ENCODE measurements around the gene HEMK1. TPM values are rescaled to one million over a fixed set of nuclear protein-coding genes. Genes with fewer than 3 reads are reported as not detected.
A peak's percentile ranks its signal among the peaks of the same experiment; 100 is the strongest.

HEMK1 gene
- total RNA-seq, 2 experiments from 2014 or later: 97.4 to 102 TPM

DNA sequence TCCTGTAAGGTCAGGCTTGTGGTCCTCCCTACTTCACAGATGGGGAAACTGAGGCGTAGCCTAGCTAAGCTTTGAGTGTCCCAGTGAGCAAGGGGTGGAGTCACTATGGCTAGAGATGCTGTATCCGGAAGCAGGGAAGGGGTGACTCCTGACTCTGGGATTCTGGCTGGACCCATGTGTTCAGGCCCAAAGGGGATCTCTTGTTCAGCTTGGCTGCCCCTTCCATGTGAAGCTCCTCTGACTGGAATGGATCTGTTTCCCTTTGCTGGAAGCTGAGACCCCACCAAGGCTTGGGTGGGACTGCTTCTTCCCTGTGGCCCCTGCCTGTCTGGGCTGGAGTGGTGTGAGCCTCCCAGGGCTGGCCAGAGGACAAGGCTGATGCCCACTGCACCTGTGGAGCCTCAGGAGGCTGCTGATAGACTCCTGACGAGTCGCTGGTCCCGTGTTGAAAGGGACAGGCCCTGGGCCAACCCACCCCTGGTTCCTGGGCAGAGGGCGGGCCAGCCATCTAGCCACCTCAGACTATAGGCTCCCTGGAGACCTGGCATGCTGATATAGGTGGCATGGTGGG lies 48.7 kb downstream of the HEMK1 start:
- DNase-seq: peak; percentile 56
- Mint-ChIP-seq H3K4me1 (peaks cover 66% of the 10 kb centered on the region), H3K27ac (peak overlapping the region; percentile 89), H3K9me3 (no peaks in the 10 kb centered on the region), H3K36me3 (peaks cover 42% of the 10 kb centered on the region), H3K27me3 (no peaks in the 10 kb centered on the region), H3K4me3 (peak overlapping the region; percentile 95)
- POLR2A ChIA-PET: interaction anchor here (0.6 to 25.9 kb wide), 11 partner anchors 9 to 767 kb away, joined by 3 to 3572 read pairs (median 29); partner anchors contain the start of genes C3orf18, CISH, HEMK1 and MANF
- ATAC-seq (ENCODE audit: low read depth): peak; percentile 7

DNA sequence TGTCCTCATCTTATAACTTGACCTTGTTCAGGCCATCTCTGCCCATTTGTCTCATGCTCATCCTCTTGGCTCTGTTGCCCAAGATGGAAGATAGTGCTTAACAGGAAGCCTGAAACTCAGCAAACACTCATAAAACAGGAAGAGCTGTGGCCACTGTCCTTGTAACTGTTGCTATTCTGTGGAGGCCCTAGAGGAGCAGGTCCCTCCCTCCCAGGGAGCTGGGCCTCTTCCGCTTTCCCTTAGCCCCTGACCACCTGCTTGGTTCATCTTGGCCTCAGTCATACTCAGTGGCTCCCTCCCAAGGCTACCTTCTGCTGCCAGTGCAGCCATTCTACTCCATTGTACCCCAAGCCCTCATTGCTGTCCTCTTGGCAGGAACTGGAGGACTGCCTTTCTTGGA lies 51.1 kb downstream of the HEMK1 start:
- DNase-seq (no peak), ATAC-seq (ENCODE audit: low read depth) (no peak)
- Mint-ChIP-seq H3K27ac (peak overlapping the region; percentile 89), H3K9me3 (no peaks in the 10 kb centered on the region), H3K4me1 (peaks cover 70% of the 10 kb centered on the region), H3K27me3 (no peaks in the 10 kb centered on the region), H3K36me3 (peaks cover 44% of the 10 kb centered on the region), H3K4me3 (peak overlapping the region; percentile 95)
- POLR2A ChIA-PET: interaction anchor here (0.9 to 25.9 kb wide), 8 partner anchors 12 to 879 kb away, joined by 3 to 3572 read pairs (median 28); partner anchors contain the start of genes C3orf18, CISH, HEMK1 and MANF

DNA sequence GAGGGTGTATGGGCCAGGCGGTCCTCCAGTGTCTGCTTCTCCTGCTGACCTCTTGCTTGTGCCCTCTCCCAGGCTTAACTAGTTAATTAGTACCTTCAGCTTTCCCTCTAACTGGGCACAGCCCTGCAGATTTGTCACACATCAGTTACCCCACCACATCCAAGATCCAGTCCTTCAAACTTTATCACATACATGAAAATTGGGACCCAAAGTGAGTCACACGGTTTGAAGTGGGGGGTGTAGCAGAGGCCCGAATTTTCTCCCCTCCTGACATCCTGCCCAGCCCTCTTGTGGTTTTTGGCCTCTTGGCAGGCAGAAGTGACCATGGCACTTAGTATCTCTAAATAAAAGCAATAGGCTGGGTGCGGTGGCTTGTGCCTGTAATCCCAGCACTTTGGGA lies 51.5 kb downstream of the HEMK1 start:
- Mint-ChIP-seq H3K27ac (peak overlapping the region; percentile 89), H3K4me1 (peaks cover 69% of the 10 kb centered on the region), H3K27me3 (no peaks in the 10 kb centered on the region), H3K9me3 (no peaks in the 10 kb centered on the region), H3K4me3 (peak overlapping the region; percentile 95), H3K36me3 (peaks cover 46% of the 10 kb centered on the region)
- DNase-seq (no peak), ATAC-seq (ENCODE audit: low read depth) (no peak)
- POLR2A ChIA-PET: interaction anchor here (0.6 to 25.9 kb wide), 7 partner anchors 11 to 283 kb away, joined by 3 to 3572 read pairs (median 29); partner anchors contain the start of genes C3orf18, CISH and HEMK1

DNA sequence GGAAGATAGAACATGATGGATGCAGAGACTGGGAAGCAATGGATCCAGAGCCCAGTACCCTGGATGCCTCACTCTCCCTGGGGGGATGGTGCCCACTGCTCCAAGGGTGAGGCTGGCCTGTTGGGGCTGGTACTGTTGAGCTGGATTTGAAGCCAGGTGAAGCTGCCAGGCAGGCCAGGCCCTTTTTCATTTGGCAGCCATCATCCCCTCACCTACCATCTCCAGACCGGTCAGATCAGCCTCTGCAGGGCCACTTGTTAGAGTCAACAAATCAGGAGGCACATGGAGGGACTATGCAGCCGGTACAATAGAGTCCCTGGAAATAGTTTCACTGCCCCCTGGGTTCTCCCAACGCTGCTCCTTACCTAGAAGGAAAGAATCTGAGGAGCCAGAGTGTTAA lies 53.6 kb downstream of the HEMK1 start:
- no peak for ATAC-seq (ENCODE audit: low read depth)
- POLR2A ChIA-PET: interaction anchor here (0.6 to 20.6 kb wide), 7 partner anchors 10 to 276 kb away, joined by 3 to 896 read pairs (median 5); partner anchors contain the start of genes CISH and HEMK1
- DNase-seq: no peak
- no peaks in the 10 kb centered on the region for H3K9me3 Mint-ChIP-seq
- no peaks in the 10 kb centered on the region for H3K27me3 Mint-ChIP-seq
- H3K4me3 Mint-ChIP-seq: peak overlapping the region; percentile 45
- H3K36me3 Mint-ChIP-seq: peaks cover 53% of the 10 kb centered on the region
- H3K4me1 Mint-ChIP-seq: peaks cover 72% of the 10 kb centered on the region
- peak overlapping the region; percentile 89 for H3K27ac Mint-ChIP-seq

DNA sequence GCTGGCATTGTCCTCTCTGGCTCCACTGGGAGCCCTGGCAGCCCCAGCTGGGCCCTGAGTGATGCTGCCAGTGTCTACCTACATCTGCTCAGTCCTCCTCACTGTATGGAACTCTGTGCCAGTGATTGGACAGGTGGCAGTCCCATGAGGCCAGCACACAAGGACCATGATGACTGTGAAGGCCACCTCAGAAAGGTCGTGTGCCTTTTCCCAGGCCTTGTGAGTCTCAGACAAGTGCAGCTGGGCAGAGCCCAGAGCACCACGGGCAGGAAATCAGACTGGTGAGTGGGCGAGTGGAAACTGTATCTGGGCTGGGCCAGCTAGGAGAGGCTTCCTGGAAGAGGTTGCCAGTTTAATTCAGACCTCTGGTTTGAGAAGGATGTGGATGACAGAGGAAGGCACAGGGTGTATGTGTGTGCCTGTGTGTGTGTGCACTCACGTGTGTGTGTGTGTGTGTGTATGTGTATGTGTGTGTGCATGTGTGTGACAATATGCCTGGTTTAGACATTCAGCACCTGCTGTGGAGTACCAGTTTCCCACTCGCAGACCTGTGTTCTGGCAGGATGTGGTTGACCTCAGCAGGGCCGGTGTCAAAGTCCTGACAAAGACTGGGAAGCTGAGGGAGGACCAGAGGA lies 54.6 kb downstream of the HEMK1 start:
- Mint-ChIP-seq H3K9me3 (no peaks in the 10 kb centered on the region), H3K36me3 (peaks cover 49% of the 10 kb centered on the region)

DNA sequence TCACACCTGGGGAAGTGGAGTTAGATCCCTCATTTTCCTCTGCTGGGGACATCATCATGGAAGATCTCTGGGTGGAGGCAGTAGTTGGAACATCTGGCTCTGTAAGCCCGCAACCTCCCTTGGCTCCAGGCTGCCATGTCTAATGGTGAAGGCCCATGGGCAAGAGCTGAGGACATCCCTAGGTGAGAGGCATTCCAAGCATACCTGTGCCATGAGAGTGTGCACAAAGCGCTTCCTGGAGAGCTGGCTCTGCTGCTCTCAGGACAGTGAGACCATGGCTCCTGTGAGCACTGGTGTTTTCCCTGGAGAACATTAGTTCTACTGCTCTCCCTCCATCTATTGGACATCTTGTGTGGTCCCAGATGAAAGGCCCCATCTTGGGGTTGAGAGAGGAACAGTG lies 55.3 kb downstream of the HEMK1 start:
- Mint-ChIP-seq H3K27me3 (no peaks in the 10 kb centered on the region), H3K4me3 (peak overlapping the region; percentile 72), H3K36me3 (peaks cover 44% of the 10 kb centered on the region), H3K9me3 (no peaks in the 10 kb centered on the region), H3K27ac (peak overlapping the region; percentile 89), H3K4me1 (peaks cover 74% of the 10 kb centered on the region)
- POLR2A ChIA-PET: interaction anchor here (1.0 to 20.6 kb wide), 7 partner anchors 9 to 56 kb away, joined by 3 to 896 read pairs (median 6); partner anchors contain the start of genes CISH and HEMK1
- DNase-seq (no peak), ATAC-seq (ENCODE audit: low read depth) (no peak)

More for the DNA sequence above, 54.6 kb downstream of the HEMK1 start:
- Mint-ChIP-seq H3K4me1 (peaks cover 73% of the 10 kb centered on the region), H3K27me3 (no peaks in the 10 kb centered on the region), H3K27ac (peak overlapping the region; percentile 89), H3K4me3 (peak overlapping the region; percentile 72)
- ATAC-seq (ENCODE audit: low read depth) (peak; percentile 79), DNase-seq (peak; percentile 56)
- POLR2A ChIA-PET: interaction anchor here (0.6 to 20.6 kb wide), 11 partner anchors 9 to 876 kb away, joined by 3 to 896 read pairs (median 6); partner anchors contain the start of genes CISH, DCAF1 and HEMK1

DNA sequence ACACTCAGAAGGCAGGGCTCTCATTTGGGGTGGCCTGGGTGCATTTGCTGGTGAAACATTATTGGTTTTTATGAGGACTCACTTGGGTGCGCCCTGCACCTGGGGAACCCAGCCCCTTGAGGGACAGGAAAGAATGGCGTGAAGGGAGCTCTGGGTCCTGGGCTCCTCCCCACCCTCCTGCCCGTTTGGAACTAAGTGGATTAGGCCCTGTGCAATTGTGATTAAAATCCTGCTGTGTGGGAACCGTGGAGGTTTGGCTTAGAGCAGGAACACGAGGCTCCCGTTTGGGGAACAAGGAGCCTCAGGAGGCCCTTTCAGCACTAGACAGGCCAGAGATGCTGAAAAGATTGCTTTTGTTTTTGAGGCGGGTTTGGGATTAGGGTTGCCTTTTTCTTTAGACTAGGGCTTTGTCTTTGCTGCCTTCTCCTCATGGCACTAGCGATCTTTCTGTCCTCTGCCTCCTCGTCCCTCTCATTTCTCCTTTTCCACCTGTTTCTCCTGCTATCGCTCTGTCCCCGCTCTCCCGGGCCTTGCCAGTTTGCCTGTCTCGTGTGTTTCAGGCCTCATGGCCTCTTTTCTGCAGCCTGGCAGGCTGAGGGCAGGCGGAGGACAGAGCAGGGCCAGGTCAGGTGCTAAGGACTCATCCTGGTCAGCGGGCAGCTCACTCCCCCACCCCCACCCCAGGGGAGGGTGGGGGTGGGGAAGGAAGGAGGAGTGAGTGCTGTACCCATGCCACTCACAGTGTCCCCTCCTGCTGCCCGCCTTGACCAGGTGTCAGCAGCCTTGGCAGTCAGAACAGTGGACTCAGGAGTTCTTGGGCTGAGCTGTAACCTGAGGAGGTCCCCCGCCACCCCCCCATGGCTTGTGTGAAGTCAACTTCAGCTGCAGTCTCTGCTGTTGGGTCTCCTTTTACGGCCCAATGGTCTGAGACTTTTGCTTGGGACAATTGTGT lies 56.2 kb downstream of the HEMK1 start:
- DNase-seq (no peak), ATAC-seq (ENCODE audit: low read depth) (no peak)
- Mint-ChIP-seq H3K4me3 (peak overlapping the region; percentile 7), H3K9me3 (no peaks in the 10 kb centered on the region), H3K36me3 (peaks cover 37% of the 10 kb centered on the region), H3K4me1 (peaks cover 74% of the 10 kb centered on the region), H3K27me3 (no peaks in the 10 kb centered on the region), H3K27ac (peak overlapping the region; percentile 74)
- POLR2A ChIA-PET: interaction anchor here (1.0 to 20.6 kb wide), 5 partner anchors 8 to 56 kb away, joined by 3 to 896 read pairs (median 7); partner anchors contain the start of genes CISH, HEMK1 and MAPKAPK3

DNA sequence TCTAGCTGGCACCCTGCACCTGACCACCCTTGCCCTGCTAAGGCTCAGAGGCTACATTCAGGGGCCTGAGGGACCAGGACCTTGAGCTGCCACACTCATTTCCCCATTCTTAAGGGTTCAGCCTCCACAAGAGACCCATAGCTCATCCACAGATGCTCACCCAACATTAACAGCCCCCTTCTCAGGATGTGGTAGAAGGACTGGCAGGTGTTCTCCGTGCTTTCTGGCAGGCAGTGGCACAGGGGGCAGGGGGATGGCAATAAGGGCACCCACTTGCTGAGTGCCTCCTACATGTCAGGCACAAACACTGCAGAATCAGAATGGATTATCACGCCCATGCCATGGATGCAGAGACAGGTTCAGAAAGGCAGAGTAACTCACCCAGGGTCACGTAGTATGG lies 57.1 kb downstream of the HEMK1 start:
- Mint-ChIP-seq H3K36me3 (peaks cover 34% of the 10 kb centered on the region), H3K27me3 (no peaks in the 10 kb centered on the region), H3K4me1 (peaks cover 76% of the 10 kb centered on the region), H3K4me3 (no peak overlapping the region), H3K9me3 (no peaks in the 10 kb centered on the region), H3K27ac (peak overlapping the region; percentile 72)
- DNase-seq: no peak
- POLR2A ChIA-PET: interaction anchor here (0.7 to 20.6 kb wide), 5 partner anchors 8 to 308 kb away, joined by 3 to 896 read pairs (median 5); partner anchors contain the start of genes CISH and MAPKAPK3
- ATAC-seq (ENCODE audit: low read depth): no peak

DNA sequence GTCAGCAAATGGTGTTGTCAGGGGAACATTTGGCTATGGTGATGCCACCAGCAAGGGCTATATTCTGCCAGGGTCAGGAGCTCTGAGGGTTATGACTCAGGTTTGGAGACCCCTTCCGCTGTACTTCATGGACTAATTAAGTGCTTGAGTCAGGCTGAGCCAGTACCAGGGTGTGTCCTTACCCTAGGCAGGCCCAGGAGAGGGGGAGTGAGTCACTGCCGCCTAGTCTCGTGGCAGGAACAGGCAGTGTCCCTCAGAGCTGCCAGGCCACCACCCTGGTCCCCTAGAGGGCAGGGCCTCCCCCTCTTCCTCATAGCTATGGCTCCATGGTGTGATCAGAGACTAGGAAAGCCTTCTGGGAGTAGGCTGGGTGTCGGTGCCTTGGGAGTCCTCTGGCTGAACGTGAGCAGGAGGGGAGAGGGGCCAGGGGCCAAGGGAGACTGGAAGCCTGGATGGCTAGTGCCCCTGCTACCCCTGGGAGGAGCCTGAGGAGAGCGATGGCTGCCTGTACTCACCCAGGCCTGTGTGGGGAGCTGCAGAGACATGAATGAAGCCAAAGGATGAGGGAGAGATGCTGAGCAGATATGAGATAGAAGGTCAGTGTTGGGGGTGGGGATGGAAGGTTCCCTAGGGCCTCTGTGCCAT lies 58.2 kb downstream of the HEMK1 start:
- ATAC-seq (ENCODE audit: low read depth): peak; percentile 24
- peaks cover 32% of the 10 kb centered on the region for H3K36me3 Mint-ChIP-seq

DNA sequence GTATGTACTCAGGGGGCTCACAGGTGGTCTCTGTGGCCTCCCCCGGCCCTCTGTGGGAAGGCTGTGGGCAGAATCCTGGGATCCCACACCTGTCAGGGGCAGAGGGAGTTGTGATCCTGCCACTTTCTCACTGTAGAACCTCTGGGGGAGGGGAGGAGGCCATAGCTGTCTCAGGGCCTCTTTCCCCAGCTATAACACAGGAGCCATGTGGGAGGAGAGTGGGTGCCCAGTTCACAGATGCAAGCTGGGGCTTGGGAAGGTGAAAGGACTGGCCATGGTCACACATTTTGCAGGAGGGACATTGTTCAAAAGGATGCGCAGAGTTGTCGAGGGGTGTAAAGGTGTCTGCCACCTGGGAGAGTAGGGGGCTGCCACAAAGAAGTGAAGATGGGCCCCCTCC lies 59.3 kb downstream of the HEMK1 start:
- ATAC-seq (ENCODE audit: low read depth) (no peak), DNase-seq (no peak)
- peaks cover 83% of the 10 kb centered on the region for H3K4me1 Mint-ChIP-seq
- POLR2A ChIA-PET: interaction anchor here (1.0 to 4.7 kb wide), 4 partner anchors 8 to 24 kb away, joined by 3 to 36 read pairs (median 4); partner anchors contain the start of gene MAPKAPK3
- H3K27me3 Mint-ChIP-seq: no peaks in the 10 kb centered on the region
- H3K36me3 Mint-ChIP-seq: peaks cover 28% of the 10 kb centered on the region
- H3K27ac Mint-ChIP-seq: peak overlapping the region; percentile 60
- no peaks in the 10 kb centered on the region for H3K9me3 Mint-ChIP-seq
- H3K4me3 Mint-ChIP-seq: no peak overlapping the region

More for the DNA sequence above, 58.2 kb downstream of the HEMK1 start:
- H3K27ac Mint-ChIP-seq: peak overlapping the region; percentile 1
- peaks cover 81% of the 10 kb centered on the region for H3K4me1 Mint-ChIP-seq
- DNase-seq: no peak
- H3K9me3 Mint-ChIP-seq: no peaks in the 10 kb centered on the region
- POLR2A ChIA-PET: interaction anchor here (1.2 to 20.6 kb wide), 4 partner anchors 9 to 25 kb away, joined by 3 to 896 read pairs (median 20); partner anchors contain the start of genes CISH and MAPKAPK3
- no peak overlapping the region for H3K4me3 Mint-ChIP-seq
- H3K27me3 Mint-ChIP-seq: no peaks in the 10 kb centered on the region

DNA sequence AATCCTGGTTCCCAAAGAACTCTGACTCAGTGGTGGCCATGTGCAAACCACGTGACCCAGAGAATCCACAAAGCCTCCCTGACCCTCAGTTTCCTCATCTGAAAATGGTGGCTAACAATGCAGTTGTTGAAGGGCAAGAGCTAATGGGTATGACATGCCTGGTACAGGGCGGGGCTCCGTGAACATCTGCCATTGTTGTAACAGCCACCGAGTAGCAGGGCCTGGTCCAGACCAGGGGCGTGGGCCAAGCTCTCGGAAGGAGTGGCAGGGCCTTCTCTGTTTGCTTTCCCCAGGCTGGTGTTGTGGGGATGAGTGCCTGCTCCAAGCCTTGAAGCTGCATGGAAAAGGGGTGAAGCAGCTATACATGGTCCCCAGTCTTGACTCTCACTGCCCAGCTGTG lies 61.1 kb downstream of the HEMK1 start:
- DNase-seq: no peak
- no peaks in the 10 kb centered on the region for H3K27me3 Mint-ChIP-seq
- H3K4me3 Mint-ChIP-seq: no peak overlapping the region
- peaks cover 76% of the 10 kb centered on the region for H3K4me1 Mint-ChIP-seq
- POLR2A ChIA-PET: interaction anchor here (3.2 to 4.7 kb wide), 2 partner anchors 11 to 14 kb away, joined by 12 to 29 read pairs; partner anchors contain the start of gene MAPKAPK3
- no peak for ATAC-seq (ENCODE audit: low read depth)
- H3K27ac Mint-ChIP-seq: no peak overlapping the region
- no peaks in the 10 kb centered on the region for H3K9me3 Mint-ChIP-seq
- peaks cover 28% of the 10 kb centered on the region for H3K36me3 Mint-ChIP-seq

DNA sequence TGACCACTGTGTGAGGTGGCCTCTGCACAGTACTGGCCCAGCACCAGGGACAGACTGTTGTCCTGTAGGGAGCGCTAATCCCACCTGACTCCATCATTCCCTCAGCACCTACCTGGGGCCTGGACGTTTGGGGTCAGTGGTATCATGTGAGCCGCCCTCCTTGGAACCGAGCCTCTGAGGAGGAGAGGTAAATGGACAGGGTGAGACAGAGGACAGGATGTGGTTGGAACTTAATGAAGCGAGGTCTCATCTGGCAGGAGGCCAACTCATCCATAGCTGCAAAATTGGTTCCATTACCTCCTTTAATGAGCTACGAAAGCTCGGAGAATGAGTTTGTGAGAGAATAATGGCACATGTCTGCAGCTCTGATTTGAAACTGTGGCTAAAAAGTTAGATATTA lies 61.6 kb downstream of the HEMK1 start:
- ATAC-seq (ENCODE audit: low read depth) (no peak), DNase-seq (no peak)
- peaks cover 26% of the 10 kb centered on the region for H3K36me3 Mint-ChIP-seq
- H3K27me3 Mint-ChIP-seq: no peaks in the 10 kb centered on the region
- no peak overlapping the region for H3K27ac Mint-ChIP-seq
- H3K4me3 Mint-ChIP-seq: no peak overlapping the region
- POLR2A ChIA-PET: interaction anchor here (2.0 to 4.7 kb wide), 3 partner anchors 12 to 58 kb away, joined by 9 to 29 read pairs (median 12); partner anchors contain the start of gene MAPKAPK3
- H3K4me1 Mint-ChIP-seq: peaks cover 74% of the 10 kb centered on the region
- no peaks in the 10 kb centered on the region for H3K9me3 Mint-ChIP-seq
